Measurements from ENCODE around the gene DHRS1. TPM values are rescaled to one million over a fixed set of nuclear protein-coding genes. Genes with fewer than 3 reads are reported as not detected.

The DHRS1 gene
- total RNA-seq, 1 donor from 2014 or later: 26.5 TPM

DNA sequence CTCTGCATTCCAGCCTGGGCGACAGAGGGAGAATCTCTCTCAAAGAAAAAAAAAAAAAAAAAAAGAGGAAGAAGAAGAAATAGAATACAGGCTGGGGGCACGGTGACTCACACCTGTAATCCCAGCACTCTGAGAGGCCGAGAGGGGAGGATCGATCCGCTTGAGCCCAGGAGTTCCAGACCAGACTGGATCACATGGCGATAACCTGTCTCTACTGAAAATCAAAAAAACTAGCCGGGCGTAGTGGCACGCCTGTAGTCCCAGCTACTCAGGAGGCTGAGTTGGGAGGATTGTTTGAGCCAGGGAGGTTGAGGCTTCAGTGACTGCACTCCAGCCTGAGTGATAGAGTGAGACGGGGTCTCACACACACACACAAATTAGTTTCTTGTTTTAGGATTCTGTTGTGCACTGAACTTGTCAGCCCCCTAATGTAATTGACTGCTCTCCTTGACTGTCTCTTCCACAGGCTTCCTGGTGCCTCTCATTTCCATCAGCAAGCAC is 56.2 kb downstream of the DHRS1 start:
- Mint-ChIP-seq H3K4me3 (ENCODE audit: unreplicated experiment) (peak overlapping the region; percentile 95), H3K9me3 (ENCODE audit: unreplicated experiment) (no peaks in the 10 kb centered on the region), H3K27me3 (ENCODE audit: low read depth, unreplicated experiment) (no peaks in the 10 kb centered on the region), H3K36me3 (ENCODE audit: low read depth, unreplicated experiment) (peaks cover 19% of the 10 kb centered on the region), H3K4me1 (ENCODE audit: low read depth, unreplicated experiment) (peaks cover 31% of the 10 kb centered on the region), H3K27ac (ENCODE audit: unreplicated experiment) (peak overlapping the region; percentile 99)
- DNase-seq (ENCODE audit: low read depth) (peak; percentile 25), FAIRE-seq (no peak)
- H2AFZ ChIP-seq (ENCODE audit: low read depth, low read length): peak overlapping the region; percentile 42
- peaks cover 30% of the 10 kb centered on the region for H3K4me1 ChIP-seq (ENCODE audit: insufficient read depth, low read length)
- no peaks in the 10 kb centered on the region for H3K9me3 ChIP-seq (ENCODE audit: insufficient read depth, low read depth, low read length)
- peaks cover 27% of the 10 kb centered on the region for H3K36me3 ChIP-seq (ENCODE audit: insufficient read depth, low read length)
- peak overlapping the region; percentile 98 for H3K27ac ChIP-seq (ENCODE audit: low read depth, low read length)
- no peaks in the 10 kb centered on the region for H3K27me3 ChIP-seq (ENCODE audit: insufficient read depth, low read length)
- peak overlapping the region; percentile 93 for H3K4me2 ChIP-seq (ENCODE audit: low read length)
- peaks cover 36% of the 10 kb centered on the region for H3K79me2 ChIP-seq (ENCODE audit: insufficient read depth, low read length)
- TF ChIP-seq EZH2 (IDR thresholded peaks at IDR 0.05; ENCODE audit: insufficient read depth, low read length) (no peak), CTCF (IDR thresholded peaks at IDR 0.05; ENCODE audit: insufficient read depth, low read depth, low read length) (no peak)
- peak overlapping the region; percentile 94 for H3K9ac ChIP-seq (ENCODE audit: low read length)
- H4K20me1 ChIP-seq (ENCODE audit: insufficient read depth, low read length): peaks cover 26% of the 10 kb centered on the region
- H3K4me3 ChIP-seq (ENCODE audit: insufficient read depth, low read depth, low read length): peak overlapping the region; percentile 74

DNA sequence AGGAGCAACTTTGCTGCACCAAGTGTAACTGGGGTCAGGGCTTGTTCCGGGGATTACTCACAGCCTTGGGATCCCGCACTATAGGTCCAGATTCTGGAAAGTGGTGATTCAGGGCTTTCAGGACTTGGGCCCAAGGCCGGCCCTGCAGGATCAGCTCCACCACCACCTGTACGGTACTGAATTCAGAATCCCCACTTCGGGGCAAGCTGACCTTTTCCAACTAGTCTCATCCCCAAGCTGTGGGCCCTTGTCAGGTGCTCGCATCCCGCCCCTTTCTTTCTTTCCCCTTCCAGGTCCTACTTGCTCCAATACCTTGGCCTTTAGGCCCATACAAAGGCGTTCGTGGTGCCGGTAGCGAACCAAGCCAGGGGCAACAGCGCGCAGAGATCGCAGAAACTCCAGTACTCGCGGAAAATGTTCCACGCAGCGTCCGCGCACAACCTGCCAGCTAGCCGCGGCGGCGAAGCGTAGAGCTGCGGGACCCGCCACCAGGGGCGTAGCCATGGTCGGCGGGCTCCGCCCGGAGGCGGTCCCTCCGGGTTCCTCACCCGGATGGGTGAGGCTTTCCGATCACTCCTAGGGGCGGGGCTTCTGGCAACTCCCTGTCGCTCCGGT is 57.6 kb downstream of the DHRS1 start:
- no peak for FAIRE-seq
- peak overlapping the region; percentile 98 for H3K27ac ChIP-seq (ENCODE audit: low read depth, low read length)
- H3K27me3 Mint-ChIP-seq (ENCODE audit: low read depth, unreplicated experiment): no peaks in the 10 kb centered on the region

More for the DNA sequence above, 57.6 kb downstream of the DHRS1 start:
- Mint-ChIP-seq H3K36me3 (ENCODE audit: low read depth, unreplicated experiment) (peaks cover 28% of the 10 kb centered on the region), H3K4me3 (ENCODE audit: unreplicated experiment) (peak overlapping the region; percentile 95), H3K27ac (ENCODE audit: unreplicated experiment) (peak overlapping the region; percentile 99), H3K9me3 (ENCODE audit: unreplicated experiment) (no peaks in the 10 kb centered on the region), H3K4me1 (ENCODE audit: low read depth, unreplicated experiment) (peaks cover 41% of the 10 kb centered on the region)
- no peaks in the 10 kb centered on the region for H3K9me3 ChIP-seq (ENCODE audit: insufficient read depth, low read depth, low read length)
- peaks cover 26% of the 10 kb centered on the region for H4K20me1 ChIP-seq (ENCODE audit: insufficient read depth, low read length)
- peak overlapping the region; percentile 93 for H3K4me2 ChIP-seq (ENCODE audit: low read length)
- no peaks in the 10 kb centered on the region for H3K27me3 ChIP-seq (ENCODE audit: insufficient read depth, low read length)
- TF ChIP-seq CTCF (IDR thresholded peaks at IDR 0.05; ENCODE audit: insufficient read depth, low read depth, low read length) (peak; percentile 28), EZH2 (IDR thresholded peaks at IDR 0.05; ENCODE audit: insufficient read depth, low read length) (no peak)
- peak overlapping the region; percentile 94 for H3K9ac ChIP-seq (ENCODE audit: low read length)
- H3K79me2 ChIP-seq (ENCODE audit: insufficient read depth, low read length): peaks cover 37% of the 10 kb centered on the region
- H2AFZ ChIP-seq (ENCODE audit: low read depth, low read length): peak overlapping the region; percentile 91
- H3K4me1 ChIP-seq (ENCODE audit: insufficient read depth, low read length): peaks cover 30% of the 10 kb centered on the region
- DNase-seq (ENCODE audit: low read depth): peak; percentile 39
- H3K4me3 ChIP-seq (ENCODE audit: insufficient read depth, low read depth, low read length): peak overlapping the region; percentile 74
- H3K36me3 ChIP-seq (ENCODE audit: insufficient read depth, low read length): peaks cover 37% of the 10 kb centered on the region

Other genes with a start within 250 kb of the DHRS1 start
- gene CARMIL3, start 247.8 kb downstream of the DHRS1 start, total RNA-seq: 0.34 and 0.38 TPM in 2 replicates
- gene CPNE6, start 228.2 kb downstream of the DHRS1 start, total RNA-seq: not detected in 2 replicates
- 73.8 and 101 TPM in 2 replicates for gene PCK2, start 205.5 kb downstream of the DHRS1 start, total RNA-seq
- 26.9 and 27.1 TPM in 2 replicates for gene DCAF11, start 185.0 kb downstream of the DHRS1 start, total RNA-seq
- gene NRL, start 184.8 kb downstream of the DHRS1 start, total RNA-seq: 0.48 and 0.70 TPM in 2 replicates
- 0.25 TPM in 1 of 2 replicates, not detected in the other for gene FITM1, start 169.1 kb downstream of the DHRS1 start, total RNA-seq
- gene PSME1, start 163.6 kb downstream of the DHRS1 start, total RNA-seq: 116 and 122 TPM in 2 replicates
- 16.7 and 18.5 TPM in 2 replicates for gene EMC9, start 158.2 kb downstream of the DHRS1 start, total RNA-seq
- 173 TPM in 2 replicates for gene PSME2, start 153.2 kb downstream of the DHRS1 start, total RNA-seq
- 59.0 and 69.8 TPM in 2 replicates for gene RNF31, start 152.3 kb downstream of the DHRS1 start, total RNA-seq
- 76.0 and 89.4 TPM in 2 replicates for gene IRF9, start 138.5 kb downstream of the DHRS1 start, total RNA-seq
- gene REC8, start 127.7 kb downstream of the DHRS1 start, total RNA-seq: 33.5 and 46.4 TPM in 2 replicates
- 46.1 and 53.3 TPM in 2 replicates for gene IPO4, start 111.0 kb downstream of the DHRS1 start, total RNA-seq
- 59.3 and 62.9 TPM in 2 replicates for gene TM9SF1, start 104.3 kb downstream of the DHRS1 start, total RNA-seq
- gene TSSK4, start 94.1 kb downstream of the DHRS1 start, total RNA-seq: 0.22 and 0.34 TPM in 2 replicates
- gene CHMP4A, start 86.3 kb downstream of the DHRS1 start, total RNA-seq: 26.7 and 32.2 TPM in 2 replicates
- 8.9 and 9.9 TPM in 2 replicates for gene MDP1, start 83.7 kb downstream of the DHRS1 start, total RNA-seq
- 233 and 251 TPM in 2 replicates for gene NEDD8, start 67.4 kb downstream of the DHRS1 start, total RNA-seq
- 55.5 and 66.5 TPM in 2 replicates for gene GMPR2, start 66.9 kb downstream of the DHRS1 start, total RNA-seq
- gene TINF2, start 57.2 kb downstream of the DHRS1 start, total RNA-seq: 33.0 and 36.2 TPM in 2 replicates
- 3.8 and 4.8 TPM in 2 replicates for gene TGM1, start 36.6 kb downstream of the DHRS1 start, total RNA-seq
- 26.6 and 27.3 TPM in 2 replicates for gene RABGGTA, start 28.2 kb downstream of the DHRS1 start, total RNA-seq
- gene NOP9, start 70 bp upstream of the DHRS1 start, total RNA-seq: 22.9 and 23.5 TPM in 2 replicates
- gene CIDEB, start 8.2 kb upstream of the DHRS1 start, total RNA-seq: not detected in 2 replicates
- gene LTB4R2, start 10.4 kb upstream of the DHRS1 start, total RNA-seq: 7.8 and 9.3 TPM in 2 replicates
- gene LTB4R, start 11.7 kb upstream of the DHRS1 start, total RNA-seq: 5.5 TPM in 2 replicates
- gene ADCY4, start 35.3 kb upstream of the DHRS1 start, total RNA-seq: 0.32 and 0.67 TPM in 2 replicates
- 0.58 and 0.95 TPM in 2 replicates for gene RIPK3, start 40.2 kb upstream of the DHRS1 start, total RNA-seq
- gene NFATC4, start 68.4 kb upstream of the DHRS1 start, total RNA-seq: 61.9 and 73.9 TPM in 2 replicates
- gene NYNRIN, start 99.2 kb upstream of the DHRS1 start, total RNA-seq: 25.4 and 32.0 TPM in 2 replicates
- gene CBLN3, start 129.9 kb upstream of the DHRS1 start, total RNA-seq: 3.9 and 5.4 TPM in 2 replicates
- gene KHNYN, start 130.2 kb upstream of the DHRS1 start, total RNA-seq: 45.5 and 50.5 TPM in 2 replicates
- gene SDR39U1, start 143.0 kb upstream of the DHRS1 start, total RNA-seq: 27.6 and 28.1 TPM in 2 replicates
- gene CMA1, start 208.5 kb upstream of the DHRS1 start, total RNA-seq: not detected in 2 replicates

Data from astrocyte (in vitro differentiated cells and primary cell).